ENCODE data around the gene COL5A1.

Gene COL5A1

GRCh38 chr9:134775081-134775951 is 133.7 kb downstream of the COL5A1 start:
- DNase-seq, result no peak

- no peak for DNase-seq
Measured at GRCh38 chr9:134776080-134776796, 134.6 kb downstream of the COL5A1 start.

- DNase-seq, result no peak
Measured at GRCh38 chr9:134777153-134777552, 135.6 kb downstream of the COL5A1 start.

GRCh38 chr9:134778156-134778555 is 136.6 kb downstream of the COL5A1 start:
- no peak for DNase-seq

GRCh38 chr9:134778841-134779411 is 137.3 kb downstream of the COL5A1 start:
- DNase-seq, result no peak

GRCh38 chr9:134779640-134780039 is 138.0 kb downstream of the COL5A1 start:
- no peak for DNase-seq

GRCh38 chr9:134781591-134782302 is 140.1 kb downstream of the COL5A1 start:
- DNase-seq, result no peak

GRCh38 chr9:134782921-134783698 is 141.5 kb downstream of the COL5A1 start:
- DNase-seq, result no peak

- no peak for DNase-seq
Measured at GRCh38 chr9:134783699-134784039, 142.1 kb downstream of the COL5A1 start.

GRCh38 chr9:134784577-134785305 is 143.1 kb downstream of the COL5A1 start:
- DNase-seq, result no peak

- DNase-seq, result no peak
Measured at GRCh38 chr9:134785325-134786108, 143.9 kb downstream of the COL5A1 start.

- no peak for DNase-seq
Measured at GRCh38 chr9:134787601-134788531, 146.3 kb downstream of the COL5A1 start.

- no peak for DNase-seq
Measured at GRCh38 chr9:134789168-134789567, 147.6 kb downstream of the COL5A1 start.

- DNase-seq, result no peak
Measured at GRCh38 chr9:134791009-134791408, 149.4 kb downstream of the COL5A1 start.

GRCh38 chr9:134792627-134793026 is 151.0 kb downstream of the COL5A1 start:
- no peak for DNase-seq

GRCh38 chr9:134793288-134794188 is 151.9 kb downstream of the COL5A1 start:
- no peak for DNase-seq

- no peak for DNase-seq
Measured at GRCh38 chr9:134794663-134795370, 153.2 kb downstream of the COL5A1 start.

GRCh38 chr9:134795446-134795845 is 153.8 kb downstream of the COL5A1 start:
- DNase-seq, result no peak
